Fibroblast of pulmonary artery (primary cell): ENCODE data around the gene MSH3.

Experiments used
- DNase-seq: peaks from one replicate; pipeline ENCODE4 v3.0.0-alpha.2; 2010; ENCODE audit warnings: low read depth
- H3K4me3 ChIP-seq: replicated peaks from 2 replicates; pipeline ENCODE4 v1.5.1; 2011; ENCODE audit warnings: low read depth, mild to moderate bottlenecking, control low read depth, low read length, moderate library complexity
- TF ChIP-seq, protein P1 (sequence below): IDR thresholded peaks from 2 replicates; pipeline ENCODE4 v1.5.1; 2011; ENCODE audit warnings: mild to moderate bottlenecking, control low read depth, low read length, inconsistent platforms; ENCODE audit errors: missing control alignments

The MSH3 gene

GRCh38 chr5:80763873-80764647 is 109.6 kb downstream of the MSH3 start:
- no peak for DNase-seq

DNA sequence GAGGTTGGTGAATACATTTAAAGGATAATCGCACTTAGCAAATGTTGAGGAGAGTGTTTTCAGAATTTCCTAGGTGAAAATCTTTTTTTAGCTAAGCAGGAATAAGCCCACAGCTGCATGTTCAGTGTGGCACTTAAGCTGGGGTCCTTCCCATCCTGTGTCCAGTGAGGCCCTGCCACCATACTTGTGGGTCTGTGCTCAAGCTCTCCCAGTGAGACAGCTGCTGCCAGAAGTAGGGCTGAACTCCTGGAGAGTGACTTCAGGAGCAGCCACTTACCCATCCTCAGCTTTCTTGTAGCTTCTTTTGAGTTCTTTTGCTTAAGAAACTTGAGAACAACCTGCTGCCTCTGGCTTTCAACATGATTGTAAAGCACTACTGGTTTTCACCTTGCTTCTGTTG is 110.3 kb downstream of the MSH3 start:
- TF ChIP-seq, protein P1, sequence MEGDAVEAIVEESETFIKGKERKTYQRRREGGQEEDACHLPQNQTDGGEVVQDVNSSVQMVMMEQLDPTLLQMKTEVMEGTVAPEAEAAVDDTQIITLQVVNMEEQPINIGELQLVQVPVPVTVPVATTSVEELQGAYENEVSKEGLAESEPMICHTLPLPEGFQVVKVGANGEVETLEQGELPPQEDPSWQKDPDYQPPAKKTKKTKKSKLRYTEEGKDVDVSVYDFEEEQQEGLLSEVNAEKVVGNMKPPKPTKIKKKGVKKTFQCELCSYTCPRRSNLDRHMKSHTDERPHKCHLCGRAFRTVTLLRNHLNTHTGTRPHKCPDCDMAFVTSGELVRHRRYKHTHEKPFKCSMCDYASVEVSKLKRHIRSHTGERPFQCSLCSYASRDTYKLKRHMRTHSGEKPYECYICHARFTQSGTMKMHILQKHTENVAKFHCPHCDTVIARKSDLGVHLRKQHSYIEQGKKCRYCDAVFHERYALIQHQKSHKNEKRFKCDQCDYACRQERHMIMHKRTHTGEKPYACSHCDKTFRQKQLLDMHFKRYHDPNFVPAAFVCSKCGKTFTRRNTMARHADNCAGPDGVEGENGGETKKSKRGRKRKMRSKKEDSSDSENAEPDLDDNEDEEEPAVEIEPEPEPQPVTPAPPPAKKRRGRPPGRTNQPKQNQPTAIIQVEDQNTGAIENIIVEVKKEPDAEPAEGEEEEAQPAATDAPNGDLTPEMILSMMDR, result no peak
- no peak overlapping the region for H3K4me3 ChIP-seq
- DNase-seq, result no peak

More at GRCh38 chr5:80763873-80764647, 109.6 kb downstream of the MSH3 start:
- TF ChIP-seq, protein P1, result no peak
- H3K4me3 ChIP-seq, result no peak overlapping the region

DNA sequence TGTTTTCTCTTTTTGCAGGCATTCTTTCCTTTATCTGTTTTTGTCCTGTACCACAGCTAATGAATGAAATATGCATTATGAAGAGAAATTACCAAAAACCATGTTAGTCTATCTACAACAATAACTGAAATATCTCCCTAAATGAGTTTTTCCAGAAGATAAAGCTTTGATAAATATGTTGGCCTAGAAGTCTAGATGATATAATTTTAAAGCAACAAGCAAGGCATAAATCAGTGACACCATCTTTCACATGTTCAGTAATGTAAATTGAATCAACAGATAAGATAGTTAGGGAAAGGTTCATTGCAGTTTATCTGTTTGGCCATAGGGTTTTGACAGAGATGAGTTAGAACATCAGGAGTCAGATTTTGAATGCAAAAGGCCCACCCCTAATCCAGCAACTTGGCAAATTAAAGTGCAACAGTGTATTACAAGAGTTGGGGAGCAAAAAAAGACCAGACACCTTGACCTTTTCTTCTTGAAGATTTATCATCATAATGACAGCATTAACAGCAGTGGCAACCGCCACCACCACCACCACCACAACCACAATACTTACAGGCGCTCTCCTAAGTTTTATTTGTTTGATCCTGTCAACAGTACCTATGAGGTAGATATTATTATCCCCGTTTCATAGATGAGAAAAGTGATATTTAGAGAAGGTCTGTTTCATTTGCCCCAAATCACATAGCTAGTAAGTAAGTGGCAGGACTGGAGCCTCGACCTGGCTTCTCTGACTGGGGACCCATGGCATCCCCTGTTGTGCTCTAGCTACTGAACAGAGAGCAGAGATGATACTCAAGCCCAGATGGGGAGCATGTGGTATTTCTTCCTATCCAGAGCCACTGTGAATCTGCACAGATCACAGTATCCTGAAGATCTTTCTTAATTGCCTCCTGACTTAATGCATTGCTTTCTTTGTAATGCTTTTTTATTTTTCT is 123.2 kb downstream of the MSH3 start:
- TF ChIP-seq, protein P1, result no peak
- no peak overlapping the region for H3K4me3 ChIP-seq
- no peak for DNase-seq

DNA sequence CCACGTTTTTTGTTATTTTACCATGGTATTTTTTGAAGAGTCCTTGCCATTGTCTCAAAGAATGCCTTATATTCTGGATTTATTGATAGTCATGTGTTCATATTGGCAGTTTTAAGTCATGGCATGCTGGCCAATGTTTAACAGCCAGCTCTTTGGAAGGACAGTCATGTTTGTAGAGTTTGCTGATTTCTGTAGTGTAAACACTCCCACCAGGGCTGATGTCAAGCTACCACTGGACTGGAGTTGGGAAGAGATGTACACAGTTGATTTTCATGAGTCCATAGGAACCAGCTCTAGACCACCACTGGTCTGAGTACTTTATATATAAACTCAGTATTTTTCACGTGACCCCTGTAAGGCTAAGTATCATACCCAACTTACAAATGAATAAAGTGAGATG is 125.6 kb downstream of the MSH3 start:
- no peak overlapping the region for H3K4me3 ChIP-seq
- DNase-seq, result no peak

DNA sequence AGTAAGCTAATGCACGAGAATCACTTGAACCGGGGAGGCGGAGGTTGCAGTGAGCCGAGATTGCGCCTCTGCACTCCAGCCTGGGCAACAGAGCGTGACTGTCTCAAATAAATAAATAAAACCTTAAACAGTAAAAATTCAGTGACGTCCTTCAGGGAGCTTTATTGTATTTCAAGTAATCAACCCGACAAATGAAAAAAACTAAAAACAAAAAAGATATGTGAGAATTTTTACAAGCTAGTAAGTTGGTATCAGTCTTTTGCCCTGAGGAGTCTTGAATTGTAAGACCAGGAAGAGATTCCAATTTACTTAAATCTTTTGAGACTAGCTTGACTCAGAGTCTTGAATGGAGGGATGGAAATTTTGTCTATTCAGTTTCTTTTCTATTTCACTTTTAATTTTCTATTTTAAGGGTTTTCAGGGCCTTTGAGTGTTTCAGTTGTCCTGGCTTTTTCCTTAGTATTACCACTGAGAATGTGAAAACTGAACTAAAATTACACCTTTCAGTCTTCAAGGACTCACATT is 126.4 kb downstream of the MSH3 start:
- TF ChIP-seq, protein P1, result no peak
- no peak for DNase-seq
- H3K4me3 ChIP-seq, result no peak overlapping the region

More for the DNA sequence above, 125.6 kb downstream of the MSH3 start:
- TF ChIP-seq, protein P1, result no peak

GRCh38 chr5:80781356-80781755 is 126.9 kb downstream of the MSH3 start:
- peak; percentile 34 for DNase-seq

More at GRCh38 chr5:80781356-80781755, 126.9 kb downstream of the MSH3 start:
- no peak overlapping the region for H3K4me3 ChIP-seq
- TF ChIP-seq, protein P1, result no peak
